ENCODE data around the gene ZNF3. TPM values are rescaled to one million over a fixed set of nuclear protein-coding genes. Genes with fewer than 3 reads are reported as not detected.

The ZNF3 gene
- polyA plus RNA-seq, 1 experiment: 37.0 TPM

GRCh38 chr7:100107890-100108289 is 26.4 kb upstream of the ZNF3 start:
- CTCF ChIA-PET: no interaction called here
- Histone ChIP-seq H3K27ac (ENCODE audit: low read depth, low read length) (no peak overlapping the region), H3K9me3 (ENCODE audit: control insufficient read depth, insufficient read depth, low read length) (no peaks in the 10 kb centered on the region), H3K27me3 (ENCODE audit: control insufficient read depth, insufficient read depth, low read length) (no peaks in the 10 kb centered on the region), H3K4me3 (ENCODE audit: low read depth, low read length) (no peak overlapping the region)
- no peak for TF ChIP-seq CTCF (IDR thresholded peaks at IDR 0.05; ENCODE audit: low read depth, low read length)
- POLR2A ChIA-PET: no interaction called here
- no peak for DNase-seq (ENCODE audit: low read depth, low spot score)

- Histone ChIP-seq H3K9me3 (ENCODE audit: control insufficient read depth, insufficient read depth, low read length) (no peaks in the 10 kb centered on the region), H3K4me3 (ENCODE audit: low read depth, low read length) (no peak overlapping the region), H3K27me3 (ENCODE audit: control insufficient read depth, insufficient read depth, low read length) (no peaks in the 10 kb centered on the region), H3K27ac (ENCODE audit: low read depth, low read length) (no peak overlapping the region)
- POLR2A ChIA-PET: no interaction called here
- CTCF ChIA-PET: no interaction called here
- no peak for DNase-seq (ENCODE audit: low read depth, low spot score)
- no peak for TF ChIP-seq CTCF (IDR thresholded peaks at IDR 0.05; ENCODE audit: low read depth, low read length)
Measured at GRCh38 chr7:100107125-100107737, 25.7 kb upstream of the ZNF3 start.

- CTCF ChIA-PET: no interaction called here
- TF ChIP-seq CTCF (IDR thresholded peaks at IDR 0.05; ENCODE audit: low read depth, low read length): no peak
- Histone ChIP-seq H3K4me3 (ENCODE audit: low read depth, low read length) (no peak overlapping the region), H3K27ac (ENCODE audit: low read depth, low read length) (no peak overlapping the region), H3K27me3 (ENCODE audit: control insufficient read depth, insufficient read depth, low read length) (no peaks in the 10 kb centered on the region), H3K9me3 (ENCODE audit: control insufficient read depth, insufficient read depth, low read length) (no peaks in the 10 kb centered on the region)
- POLR2A ChIA-PET: interaction anchor here (0.6 kb wide), 1 partner anchor 87 kb away, joined by 4 read pairs; no protein-coding TSS in a partner anchor
- no peak for DNase-seq (ENCODE audit: low read depth, low spot score)
Measured at GRCh38 chr7:100106633-100107032, 25.1 kb upstream of the ZNF3 start.

GRCh38 chr7:100105534-100105933 is 24.0 kb upstream of the ZNF3 start:
- Histone ChIP-seq H3K9me3 (ENCODE audit: control insufficient read depth, insufficient read depth, low read length) (peaks cover 2% of the 10 kb centered on the region; the same call in 1 of the 2 replicates), H3K27ac (ENCODE audit: low read depth, low read length) (no peak overlapping the region), H3K4me3 (ENCODE audit: low read depth, low read length) (no peak overlapping the region), H3K27me3 (ENCODE audit: control insufficient read depth, insufficient read depth, low read length) (no peaks in the 10 kb centered on the region)
- POLR2A ChIA-PET: no interaction called here
- no peak for TF ChIP-seq CTCF (IDR thresholded peaks at IDR 0.05; ENCODE audit: low read depth, low read length)
- CTCF ChIA-PET: no interaction called here
- no peak for DNase-seq (ENCODE audit: low read depth, low spot score)

- Histone ChIP-seq H3K4me3 (ENCODE audit: low read depth, low read length) (peak overlapping the region; percentile 68), H3K9me3 (ENCODE audit: control insufficient read depth, insufficient read depth, low read length) (peaks cover 2% of the 10 kb centered on the region; the same call in 1 of the 2 replicates), H3K27ac (ENCODE audit: low read depth, low read length) (no peak overlapping the region), H3K27me3 (ENCODE audit: control insufficient read depth, insufficient read depth, low read length) (no peaks in the 10 kb centered on the region)
- TF ChIP-seq CTCF (IDR thresholded peaks at IDR 0.05; ENCODE audit: low read depth, low read length): no peak
- peak; percentile 70 for DNase-seq (ENCODE audit: low read depth, low spot score)
- ChIA-PET CTCF (interaction anchor here (0.6 to 2.4 kb wide), 2 partner anchors 26 to 687 kb away, joined by 3 to 13 read pairs; no protein-coding TSS in a partner anchor), POLR2A (interaction anchor here (4.8 kb wide), 1 partner anchor 14 kb away, joined by 67 read pairs; the partner anchor contains the start of gene COPS6)
Measured at GRCh38 chr7:100102950-100103840, 21.7 kb upstream of the ZNF3 start.

All from AG04450 (cell line).